Stimulated activated naive CD8-positive, alpha-beta T cell treated with anti-CD3 and anti-CD28 coated beads, Interleukin-15, Interleukin-2, amounts not matched to agents 100 ng/mL and 50 ng/mL, for 24 hours (primary cell): ENCODE results near the gene EMC1.
A peak's percentile ranks its signal among the peaks of the same experiment; 100 is the strongest.

Experiments
- H3K27ac Mint-ChIP-seq: one replicate; pipeline ENCODE4 v1.8.0; 2021; ENCODE audit warnings: mild to moderate bottlenecking, mixed read lengths
- H3K27me3 Mint-ChIP-seq: one replicate; pipeline ENCODE4 v1.8.0; 2021; ENCODE audit warnings: mixed read lengths
- H3K36me3 Mint-ChIP-seq: one replicate; pipeline ENCODE4 v1.8.0; 2021; ENCODE audit warnings: low read depth, mixed read lengths
- H3K4me1 Mint-ChIP-seq: one replicate; pipeline ENCODE4 v1.8.0; 2021; ENCODE audit warnings: low read depth, mixed read lengths
- H3K4me3 Mint-ChIP-seq: one replicate; pipeline ENCODE4 v1.8.0; 2021; ENCODE audit warnings: mild to moderate bottlenecking, mixed read lengths
- H3K9me3 Mint-ChIP-seq: one replicate; pipeline ENCODE4 v1.8.0; 2021; ENCODE audit warnings: mixed read lengths

The EMC1 gene

DNA sequence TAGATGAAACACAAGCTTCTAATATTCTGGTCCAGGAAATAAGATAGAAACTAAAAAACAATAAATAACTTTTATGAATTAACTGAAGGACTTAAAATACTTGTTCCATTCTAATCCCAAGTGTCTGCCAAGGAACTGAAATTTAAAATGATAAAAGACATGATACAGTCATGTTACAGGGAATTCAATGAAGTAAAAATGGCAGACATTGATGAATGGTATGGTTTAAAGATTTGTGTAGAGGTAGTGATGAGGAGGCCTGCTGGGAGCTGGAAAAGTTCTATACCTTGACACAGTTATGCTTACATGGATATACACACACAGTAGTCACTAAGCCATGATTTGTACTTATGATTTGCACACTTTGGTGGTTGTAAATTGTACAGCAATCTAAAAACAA is 39.2 kb downstream of the EMC1 start:
- H3K4me3 Mint-ChIP-seq, result peak overlapping the region; percentile 94
- peak overlapping the region; percentile 87 for H3K27ac Mint-ChIP-seq
- H3K9me3 Mint-ChIP-seq, result no peaks in the 10 kb centered on the region
- H3K4me1 Mint-ChIP-seq, result peaks cover 70% of the 10 kb centered on the region
- peaks cover 62% of the 10 kb centered on the region for H3K36me3 Mint-ChIP-seq
- no peaks in the 10 kb centered on the region for H3K27me3 Mint-ChIP-seq

DNA sequence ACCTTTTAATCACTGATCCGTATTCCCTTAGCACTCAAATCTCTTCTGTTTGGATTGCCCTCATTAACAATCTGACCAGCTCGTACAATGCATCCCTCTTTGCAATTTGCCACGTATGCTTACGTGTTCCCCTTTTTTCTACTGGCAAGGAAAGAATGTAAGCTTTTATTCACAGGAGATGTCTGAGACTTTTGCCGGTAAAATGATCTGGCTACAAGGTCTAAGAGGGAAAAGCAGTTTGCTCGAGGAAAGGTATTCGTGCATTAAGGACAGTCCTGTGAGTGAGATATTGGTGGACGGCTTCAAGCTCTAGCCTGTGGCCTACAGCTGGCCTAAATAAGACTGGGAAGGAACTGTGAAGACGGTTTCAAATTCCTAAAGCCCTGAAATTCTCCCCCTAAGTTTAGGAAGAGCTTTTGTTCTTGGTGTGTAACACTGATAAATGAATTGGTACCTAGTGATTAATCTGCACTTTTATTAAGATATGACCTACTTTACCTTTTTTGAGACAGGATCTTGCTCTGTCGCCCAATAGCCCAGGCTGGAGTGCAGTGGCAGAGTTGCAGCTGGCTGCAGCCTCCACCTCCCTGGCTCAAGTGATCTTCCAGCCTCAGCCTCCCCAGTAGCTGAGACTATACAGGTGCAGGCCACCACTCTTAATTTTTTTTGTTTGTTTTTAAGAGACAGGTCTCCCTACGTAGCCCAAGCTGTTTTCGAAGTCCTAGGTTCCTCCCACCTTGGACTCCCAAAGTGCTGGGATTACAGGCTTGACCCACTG is 40.4 kb downstream of the EMC1 start:
- peak overlapping the region; percentile 97 for H3K27ac Mint-ChIP-seq
- peak overlapping the region; percentile 94 for H3K4me3 Mint-ChIP-seq
- peaks cover 63% of the 10 kb centered on the region for H3K36me3 Mint-ChIP-seq
- peaks cover 80% of the 10 kb centered on the region for H3K4me1 Mint-ChIP-seq
- no peaks in the 10 kb centered on the region for H3K9me3 Mint-ChIP-seq
- no peaks in the 10 kb centered on the region for H3K27me3 Mint-ChIP-seq

- Mint-ChIP-seq H3K27ac (peak within 1 kb of the TSS; percentile 97), H3K36me3 (peaks cover 60% of the 10 kb centered on the region), H3K4me1 (peaks cover 85% of the 10 kb centered on the region), H3K4me3 (peak within 1 kb of the TSS; percentile 94), H3K27me3 (no peaks in the 10 kb centered on the region), H3K9me3 (no peaks in the 10 kb centered on the region)
Measured at GRCh38 chr1:19209990-19210771, 41.1 kb downstream of the EMC1 start, which contains the start of gene UBR4. Gene UBR4, minus strand, starts transcription at chr1:19210266. Its CDS starts 18 bp downstream, at chr1:19210248.

- Mint-ChIP-seq H3K9me3 (no peaks in the 10 kb centered on the region), H3K36me3 (peaks cover 61% of the 10 kb centered on the region), H3K27ac (peak overlapping the region; percentile 97), H3K4me3 (peak overlapping the region; percentile 94), H3K4me1 (peaks cover 90% of the 10 kb centered on the region), H3K27me3 (no peaks in the 10 kb centered on the region)
Measured at GRCh38 chr1:19209439-19209989, 41.8 kb downstream of the EMC1 start.

GRCh38 chr1:19208710-19209438 is 42.5 kb downstream of the EMC1 start:
- Mint-ChIP-seq H3K4me1 (peaks cover 90% of the 10 kb centered on the region), H3K9me3 (no peaks in the 10 kb centered on the region), H3K36me3 (peaks cover 56% of the 10 kb centered on the region), H3K27me3 (no peaks in the 10 kb centered on the region), H3K27ac (peak overlapping the region; percentile 97), H3K4me3 (peak overlapping the region; percentile 94)

GRCh38 chr1:19206947-19207346 is 44.4 kb downstream of the EMC1 start:
- peak overlapping the region; percentile 79 for H3K27ac Mint-ChIP-seq
- no peaks in the 10 kb centered on the region for H3K9me3 Mint-ChIP-seq
- peaks cover 90% of the 10 kb centered on the region for H3K4me1 Mint-ChIP-seq
- no peaks in the 10 kb centered on the region for H3K27me3 Mint-ChIP-seq
- peaks cover 46% of the 10 kb centered on the region for H3K36me3 Mint-ChIP-seq
- H3K4me3 Mint-ChIP-seq, result peak overlapping the region; percentile 15

DNA sequence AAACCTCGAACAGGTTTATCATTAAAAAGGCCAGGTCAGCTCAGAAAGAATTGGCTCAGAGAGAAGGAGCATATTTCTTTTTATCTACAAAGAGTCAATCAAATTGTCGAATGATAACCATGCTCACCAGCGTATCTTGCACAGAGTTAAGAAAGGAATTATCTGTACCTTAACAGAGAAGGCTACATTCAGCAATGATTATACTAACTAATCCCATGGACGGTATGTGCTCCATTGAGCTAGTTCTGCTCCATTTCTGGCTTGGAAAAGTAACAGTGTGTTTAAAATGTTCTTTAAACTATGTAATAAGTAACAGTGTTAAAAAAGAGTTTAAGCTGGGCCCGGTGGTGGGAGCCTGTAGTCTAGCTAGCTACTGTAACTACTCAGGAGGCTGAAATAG is 45.5 kb downstream of the EMC1 start:
- peak overlapping the region; percentile 37 for H3K4me3 Mint-ChIP-seq
- peaks cover 80% of the 10 kb centered on the region for H3K4me1 Mint-ChIP-seq
- H3K27me3 Mint-ChIP-seq, result no peaks in the 10 kb centered on the region
- H3K36me3 Mint-ChIP-seq, result peaks cover 53% of the 10 kb centered on the region
- H3K9me3 Mint-ChIP-seq, result no peaks in the 10 kb centered on the region
- H3K27ac Mint-ChIP-seq, result peak overlapping the region; percentile 73

- peaks cover 50% of the 10 kb centered on the region for H3K36me3 Mint-ChIP-seq
- peak overlapping the region; percentile 73 for H3K27ac Mint-ChIP-seq
- H3K4me1 Mint-ChIP-seq, result peaks cover 79% of the 10 kb centered on the region
- no peaks in the 10 kb centered on the region for H3K27me3 Mint-ChIP-seq
- H3K9me3 Mint-ChIP-seq, result no peaks in the 10 kb centered on the region
- H3K4me3 Mint-ChIP-seq, result peak overlapping the region; percentile 37
Measured at GRCh38 chr1:19205403-19205802, 45.9 kb downstream of the EMC1 start.

GRCh38 chr1:19204446-19205266 is 46.7 kb downstream of the EMC1 start:
- Mint-ChIP-seq H3K27me3 (no peaks in the 10 kb centered on the region), H3K27ac (peak overlapping the region; percentile 73), H3K9me3 (no peaks in the 10 kb centered on the region), H3K4me1 (peaks cover 76% of the 10 kb centered on the region), H3K36me3 (peaks cover 51% of the 10 kb centered on the region), H3K4me3 (peak overlapping the region; percentile 15)

DNA sequence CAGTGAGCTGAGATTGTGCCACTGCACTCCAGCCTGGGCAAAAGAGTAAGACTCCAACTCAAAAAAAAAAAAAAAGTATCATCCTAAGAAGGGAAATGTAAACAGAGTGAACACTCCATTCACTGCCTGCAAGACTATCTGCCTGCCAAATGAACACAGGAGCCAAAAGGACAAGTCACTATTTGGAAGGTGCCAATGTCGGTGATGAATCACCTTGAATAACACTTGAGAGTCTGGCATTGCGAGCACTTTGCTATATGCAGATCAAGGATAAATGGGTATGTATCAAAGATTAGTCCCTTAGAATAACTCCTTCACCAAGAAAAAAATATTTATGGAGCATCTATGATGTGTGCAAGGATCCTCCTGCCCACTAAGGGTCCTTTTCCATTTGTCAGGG is 47.9 kb downstream of the EMC1 start:
- Mint-ChIP-seq H3K4me3 (no peak overlapping the region), H3K4me1 (peaks cover 65% of the 10 kb centered on the region), H3K36me3 (peaks cover 55% of the 10 kb centered on the region), H3K9me3 (no peaks in the 10 kb centered on the region), H3K27ac (no peak overlapping the region), H3K27me3 (no peaks in the 10 kb centered on the region)

DNA sequence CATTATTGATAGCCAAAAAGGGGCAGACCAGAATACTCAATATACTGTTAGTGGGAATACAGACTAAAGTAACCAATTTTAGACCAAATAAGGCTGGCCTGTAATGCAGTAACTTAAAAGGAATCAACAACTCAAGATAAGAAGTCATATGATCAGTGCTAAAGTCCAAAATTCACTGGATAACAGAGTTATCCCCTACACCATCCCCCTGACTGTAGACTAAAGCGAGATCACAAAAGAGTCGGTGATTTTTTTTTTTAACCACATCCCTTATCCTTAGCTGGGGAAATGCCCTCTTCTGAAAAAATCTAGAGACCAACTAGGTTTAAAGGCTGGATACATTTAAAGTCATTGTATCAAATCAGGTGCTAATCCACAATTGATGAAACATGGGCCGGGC is 48.9 kb downstream of the EMC1 start:
- Mint-ChIP-seq H3K4me1 (peaks cover 55% of the 10 kb centered on the region), H3K4me3 (no peak overlapping the region), H3K36me3 (peaks cover 56% of the 10 kb centered on the region), H3K9me3 (no peaks in the 10 kb centered on the region), H3K27ac (peak overlapping the region; percentile 74), H3K27me3 (no peaks in the 10 kb centered on the region)

GRCh38 chr1:19199969-19200604 is 51.2 kb downstream of the EMC1 start:
- no peak overlapping the region for H3K4me3 Mint-ChIP-seq

GRCh38 chr1:19199329-19199968 is 51.9 kb downstream of the EMC1 start:
- Mint-ChIP-seq H3K9me3 (no peaks in the 10 kb centered on the region), H3K27me3 (no peaks in the 10 kb centered on the region), H3K27ac (no peak overlapping the region), H3K36me3 (peaks cover 65% of the 10 kb centered on the region), H3K4me1 (peaks cover 26% of the 10 kb centered on the region), H3K4me3 (no peak overlapping the region)

More at GRCh38 chr1:19199969-19200604, 51.2 kb downstream of the EMC1 start:
- H3K4me1 Mint-ChIP-seq, result peaks cover 33% of the 10 kb centered on the region
- H3K27me3 Mint-ChIP-seq, result no peaks in the 10 kb centered on the region
- peaks cover 70% of the 10 kb centered on the region for H3K36me3 Mint-ChIP-seq
- no peak overlapping the region for H3K27ac Mint-ChIP-seq
- H3K9me3 Mint-ChIP-seq, result no peaks in the 10 kb centered on the region
